Endothelial cell of umbilical vein (primary cell): Measurements from ENCODE around the gene MBOAT2.

Experiments used
- CTCF ChIP-seq, 2 donors: IDR thresholded peaks; 1 replicate in 1 of 2; 2 replicates in 1 of 2; pipeline ENCODE4 v1.5.1; 2011; ENCODE audit warnings: low read length in 2 of 2, mild to moderate bottlenecking in 2 of 2, moderate library complexity in 2 of 2, control low read depth in 1 of 2, inconsistent platforms in 1 of 2, low read depth in 1 of 2; ENCODE audit not compliant: insufficient read depth in 1 of 2; ENCODE audit errors: extremely low read depth in 1 of 2
- EZH2 ChIP-seq: IDR thresholded peaks from 2 replicates; pipeline ENCODE4 v1.6.1; 2012; ENCODE audit warnings: borderline replicate concordance, low read depth, mild to moderate bottlenecking, moderate library complexity, low read length, inconsistent platforms; ENCODE audit not compliant: severe bottlenecking
- JUN ChIP-seq: IDR thresholded peaks from 2 replicates; pipeline ENCODE4 v1.6.1; 2011; ENCODE audit warnings: borderline replicate concordance, low read depth; ENCODE audit not compliant: insufficient read length, insufficient read depth
- MAX ChIP-seq: IDR thresholded peaks from 2 replicates; pipeline ENCODE4 v1.6.1; 2011; ENCODE audit not compliant: insufficient read depth, insufficient read length
- POLR2A ChIP-seq: IDR thresholded peaks from 2 replicates; pipeline ENCODE4 v1.6.1; 2012; ENCODE audit warnings: low read depth, mild to moderate bottlenecking, control low read depth, low read length
- POLR2AphosphoS5 ChIP-seq: IDR thresholded peaks from 2 replicates; pipeline ENCODE4 v1.6.1; 2012; ENCODE audit warnings: low read depth, mild to moderate bottlenecking, control low read depth, low read length, moderate library complexity; ENCODE audit not compliant: insufficient read depth

GRCh38 chr2:8821276-8822217 is 181.9 kb downstream of the MBOAT2 start:
- no peak for TF ChIP-seq CTCF (IDR thresholded peaks at IDR 0.05; ENCODE audit: extremely low read depth in 1 of 2, insufficient read depth in 1 of 2, low read depth in 1 of 2, low read length in 2 of 2)
- no peak for TF ChIP-seq EZH2
- TF ChIP-seq POLR2A = no peak
- no peak for TF ChIP-seq JUN
- no peak for TF ChIP-seq POLR2AphosphoS5
- TF ChIP-seq MAX = no peak
